HepG2 (cell line): ENCODE measurements around the gene RGS6. TPM values are rescaled to one million over a fixed set of nuclear protein-coding genes. Genes with fewer than 3 reads are reported as not detected.

Source experiments
- ATAC-seq: fragments of 200-7000 bp; cut with Tn5 transposase; 3 replicates; pipeline ENCODE4 v1.9.1; 2020; ENCODE audit warnings: mild to moderate bottlenecking, moderate library complexity
- BruUV-seq: library from RNA; stranded (reverse); fragments of 400-500 nt; replicated peaks from 2 replicates; lab custom pipeline; 2021; lab: Mats Ljungman, UMichigan
- CTCF ChIA-PET: fragments of 300-600 bp; formaldehyde crosslinking; extraction: SDS; loops from one replicate; lab custom pipeline; 2021; ENCODE audit warnings: low total read pairs, inconsistent platforms, low intra/inter-chr PET ratio; lab: Yijun Ruan, JAX
- POLR2A ChIA-PET: fragments of 350-600 bp; sonication (Branson Sonifier 250); formaldehyde crosslinking; loops from one replicate; lab custom pipeline; 2020; ENCODE audit warnings: antibody characterized with exemption, inconsistent platforms; lab: Yijun Ruan, JAX
- DNase-seq: peaks from one replicate; pipeline ENCODE4 v3.0.0-alpha.2; 2015; ENCODE audit warnings: low spot score
- FAIRE-seq: peaks from 3 replicates; lab custom pipeline; 2011; peaks lifted over from hg19 to GRCh38; lab: Jason Lieb, UNC
- H2AFZ ChIP-seq: one replicate; pipeline ENCODE4 v1.6.1; 2011; ENCODE audit warnings: low read length, inconsistent platforms
- H3K27ac ChIP-seq: fragments of 300-600 bp; 3 replicates; pipeline ENCODE4 v1.8.0; 2011; ENCODE audit warnings: mixed run types, mild to moderate bottlenecking, mixed read lengths, low read length, inconsistent platforms; ENCODE audit not compliant: insufficient read depth; ENCODE audit errors: extremely low read length
- H3K27me3 ChIP-seq, 2 experiments: fragments of 200-600 bp in 1 of 2; 2 replicates in 1 of 2; 3 replicates in 1 of 2; pipeline versions ENCODE4 v1.6.0 to v1.8.0; 2011; ENCODE audit warnings: low read length in 2 of 2, mild to moderate bottlenecking in 2 of 2, moderate library complexity in 2 of 2, inconsistent platforms in 1 of 2; ENCODE audit not compliant: insufficient read depth in 2 of 2, control insufficient read depth in 1 of 2
- H3K36me3 ChIP-seq, 2 experiments: fragments of 200-600 bp in 1 of 2; replicated peaks in 1 of 2; 2 replicates in 1 of 2; 3 replicates in 1 of 2; pipeline versions ENCODE4 v1.5.1 to v1.8.0; 2011; ENCODE audit warnings: low read length in 2 of 2, inconsistent platforms in 1 of 2; ENCODE audit not compliant: insufficient read depth in 2 of 2, control insufficient read depth in 1 of 2
- H3K4me1 ChIP-seq: 2 replicates; pipeline ENCODE4 v1.5.1; 2012; ENCODE audit warnings: low read length, inconsistent platforms; ENCODE audit not compliant: insufficient read depth
- H3K4me2 ChIP-seq: 2 replicates; pipeline ENCODE4 v1.6.0; 2011; ENCODE audit warnings: low read depth, low read length, inconsistent platforms
- H3K4me3 ChIP-seq, 3 experiments: fragments of 200-600 bp in 1 of 3; sonication (generic), shearing (Covaris generic) in 1 of 3; replicated peaks in 1 of 3; 2 replicates each; pipeline ENCODE4 v1.5.1; 2011 to 2016; ENCODE audit warnings: low read length in 3 of 3, inconsistent platforms in 2 of 3, low read depth in 2 of 3, mild to moderate bottlenecking in 2 of 3, control low read depth in 1 of 3, mixed read lengths in 1 of 3; ENCODE audit not compliant: insufficient read depth in 1 of 3
- H3K79me2 ChIP-seq: one replicate; pipeline ENCODE4 v1.6.1; 2011; ENCODE audit warnings: low read length, inconsistent platforms; ENCODE audit not compliant: insufficient read depth
- H3K9ac ChIP-seq: 2 replicates; pipeline ENCODE4 v1.6.0; 2011; ENCODE audit warnings: mild to moderate bottlenecking, low read depth, low read length, inconsistent platforms; ENCODE audit not compliant: insufficient read depth
- H3K9me3 ChIP-seq: 2 replicates; pipeline ENCODE4 v1.5.1; 2012; ENCODE audit warnings: mild to moderate bottlenecking, low read length
- H4K20me1 ChIP-seq: 2 replicates; pipeline ENCODE4 v1.6.0; 2011; ENCODE audit warnings: inconsistent platforms, mild to moderate bottlenecking, low read length, moderate library complexity; ENCODE audit not compliant: insufficient read depth
- POGZ ChIP-seq: sonication (generic); formaldehyde crosslinking; IDR thresholded peaks from 2 replicates; pipeline ENCODE4 v1.4.0; 2020; ENCODE audit warnings: mild to moderate bottlenecking, missing genetic modification reagents
- RFX3 ChIP-seq: IDR thresholded peaks from 2 replicates; pipeline ENCODE4 v1.6.1; 2016; ENCODE audit warnings: missing biosample characterization, missing genetic modification reagents
- STAT5B ChIP-seq: sonication (generic); formaldehyde crosslinking; IDR thresholded peaks from 2 replicates; pipeline ENCODE4 v1.4.0; 2020; ENCODE audit warnings: missing genetic modification reagents
- YY1 ChIP-seq: IDR thresholded peaks from 2 replicates; pipeline ENCODE4 v1.6.1; 2011; ENCODE audit warnings: low read length, low read depth, moderate library complexity, mild to moderate bottlenecking; ENCODE audit not compliant: insufficient read depth, insufficient replicate concordance
- ZFP36L2 ChIP-seq: sonication (generic); formaldehyde crosslinking; IDR thresholded peaks from 2 replicates; pipeline ENCODE4 v1.4.0; 2020; ENCODE audit warnings: missing genetic modification reagents
- ZMAT3 ChIP-seq: sonication (generic); formaldehyde crosslinking; conservative IDR thresholded peaks from 2 replicates; pipeline ENCODE4 v1.7.0; 2021; ENCODE audit warnings: missing genetic modification reagents
- ZNF234 ChIP-seq: sonication (generic); formaldehyde crosslinking; conservative IDR thresholded peaks from 2 replicates; pipeline ENCODE4 v1.5.1; 2020; ENCODE audit warnings: mild to moderate bottlenecking, missing genetic modification reagents
- ZNF747 ChIP-seq: sonication (generic); formaldehyde crosslinking; IDR thresholded peaks from 2 replicates; pipeline ENCODE4 v1.8.1; 2023; ENCODE audit warnings: missing genetic modification reagents, mild to moderate bottlenecking, borderline replicate concordance
- WGBS: methylation state at CpG from one replicate; pipeline ENCODE4 v1.1.6; 2017; ENCODE audit warnings: low lambda C conversion rate; 5-methylcytosine and 5-hydroxymethylcytosine counted together
- in situ Hi-C: cut with HindIII; loops from 2 replicates; pipeline ENCODE4 v1.10.0; 2017; ENCODE audit warnings: low pct_unique_long_range_greater_than_20kb; ENCODE audit not compliant: extremely low pct_ligation_motif_present
- intact Hi-C: fragments of 100-400 bp; cut with micrococcal nuclease; formaldehyde crosslinking; loops from one replicate; pipeline ENCODE4 v1.10.0; 2022; ENCODE audit not compliant: unreplicated experiment
- polyA plus RNA-seq, 8 experiments: library from polyadenylated mRNA; depleted of rRNA in 3 of 8; stranded (reverse) in 7 of 8; unstranded in 1 of 8; fragments of >200 nt; fragmentation: Illumina TruSeq in 4 of 8; extraction: Trizol in 4 of 8; gene quantifications; 2 replicates each; pipeline versions ENCODE4 v1.2.1 to v1.2.3, GENCODE V29; 2011 to 2016; ENCODE audit warnings: low read depth in 4 of 8, missing spikeins in 1 of 8, mixed read lengths in 1 of 8; ENCODE audit not compliant: insufficient read depth in 1 of 8
- total RNA-seq, 5 experiments: library from RNA; depleted of rRNA; stranded (reverse); fragments of >200 nt; fragmentation: Illumina TruSeq; extraction: Trizol; gene quantifications; 2 replicates each; pipeline ENCODE4 v1.2.3, GENCODE V29; 2016; ENCODE audit warnings: low read depth in 1 of 5
- TF ChIP-seq, protein P1 (sequence below): fragments of 450-650 bp; IDR thresholded peaks from 2 replicates; pipeline ENCODE4 v1.6.1; 2016
- TF ChIP-seq, protein P2 (sequence below): sonication (generic); formaldehyde crosslinking; IDR thresholded peaks from 2 replicates; pipeline ENCODE4 v1.4.0; 2020; ENCODE audit warnings: missing genetic modification reagents, low read depth, mild to moderate bottlenecking, borderline replicate concordance

Gene RGS6
- total and polyA plus RNA-seq, 2 of the 13 experiments (the other 11 are each of a cell fraction or from before 2014, with no cell fraction given), result not detected

DNA sequence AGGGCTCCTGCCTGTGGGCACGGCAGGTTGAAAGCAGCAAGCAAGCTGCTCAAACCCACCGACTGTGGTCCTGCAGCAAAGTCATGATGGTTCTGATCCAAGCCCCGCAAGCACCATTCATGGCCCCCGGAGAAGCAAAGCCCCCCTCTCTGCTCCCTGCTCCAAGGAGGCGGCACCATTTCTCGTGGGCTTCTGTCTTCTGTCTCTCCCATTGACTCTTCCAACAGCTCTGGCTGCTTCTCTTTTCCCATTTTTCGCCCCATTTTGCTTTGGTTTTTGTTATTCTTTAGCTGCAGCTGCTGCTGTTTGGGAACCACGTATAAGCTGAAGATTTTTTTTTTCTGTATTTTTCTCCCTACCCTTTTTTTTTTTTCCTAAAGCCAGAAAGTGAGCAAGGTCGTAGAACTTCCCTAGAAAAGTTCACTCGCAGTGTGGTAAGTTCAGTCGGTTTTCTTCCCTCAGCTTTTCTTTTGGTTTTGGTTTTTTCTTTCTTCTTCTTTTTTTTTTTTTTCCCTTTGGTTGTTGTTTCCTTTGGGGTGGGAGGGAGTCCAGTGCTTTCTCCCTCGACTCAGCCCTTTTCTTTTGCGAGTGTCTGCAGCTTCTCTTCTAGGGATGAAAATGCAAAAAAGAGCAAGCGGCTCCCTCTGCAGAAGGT, 607.6 kb downstream of the RGS6 start:
- ATAC-seq, result no peak
- TF ChIP-seq STAT5B (CRISPR knock-in tag) (no peak), ZFP36L2 (CRISPR knock-in tag) (no peak), POGZ (CRISPR knock-in tag) (no peak), ZNF747 (CRISPR knock-in tag) (no peak)
- TF ChIP-seq, protein P1, sequence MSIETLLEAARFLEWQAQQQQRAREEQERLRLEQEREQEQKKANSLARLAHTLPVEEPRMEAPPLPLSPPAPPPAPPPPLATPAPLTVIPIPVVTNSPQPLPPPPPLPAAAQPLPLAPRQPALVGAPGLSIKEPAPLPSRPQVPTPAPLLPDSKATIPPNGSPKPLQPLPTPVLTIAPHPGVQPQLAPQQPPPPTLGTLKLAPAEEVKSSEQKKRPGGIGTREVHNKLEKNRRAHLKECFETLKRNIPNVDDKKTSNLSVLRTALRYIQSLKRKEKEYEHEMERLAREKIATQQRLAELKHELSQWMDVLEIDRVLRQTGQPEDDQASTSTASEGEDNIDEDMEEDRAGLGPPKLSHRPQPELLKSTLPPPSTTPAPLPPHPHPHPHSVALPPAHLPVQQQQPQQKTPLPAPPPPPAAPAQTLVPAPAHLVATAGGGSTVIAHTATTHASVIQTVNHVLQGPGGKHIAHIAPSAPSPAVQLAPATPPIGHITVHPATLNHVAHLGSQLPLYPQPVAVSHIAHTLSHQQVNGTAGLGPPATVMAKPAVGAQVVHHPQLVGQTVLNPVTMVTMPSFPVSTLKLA, result no peak
- in situ Hi-C loops (no loop called here), intact Hi-C loops (no loop called here)
- Histone ChIP-seq H3K9me3 (no peaks in the 10 kb centered on the region), H3K79me2 (no peaks in the 10 kb centered on the region), H3K4me2 (no peak overlapping the region), H3K27ac (no peak overlapping the region), H3K4me3 (no peak overlapping the region), H3K9ac (no peak overlapping the region), H3K27me3 (peaks cover 6 to 35% of the 10 kb centered on the region in 2 experiments; a peak in 4 of 5 replicates), H4K20me1 (no peaks in the 10 kb centered on the region), H2AFZ (no peak overlapping the region), H3K36me3 (no peaks in the 10 kb centered on the region), H3K4me1 (no peaks in the 10 kb centered on the region)
- DNase-seq, result no peak
- CTCF ChIA-PET, result no interaction called here
- FAIRE-seq, result no peak
- 11% methylated on average over 13 of the region's 14 CpGs for WGBS
- POLR2A ChIA-PET, result no interaction called here
- BruUV-seq, result no TSS peak

DNA sequence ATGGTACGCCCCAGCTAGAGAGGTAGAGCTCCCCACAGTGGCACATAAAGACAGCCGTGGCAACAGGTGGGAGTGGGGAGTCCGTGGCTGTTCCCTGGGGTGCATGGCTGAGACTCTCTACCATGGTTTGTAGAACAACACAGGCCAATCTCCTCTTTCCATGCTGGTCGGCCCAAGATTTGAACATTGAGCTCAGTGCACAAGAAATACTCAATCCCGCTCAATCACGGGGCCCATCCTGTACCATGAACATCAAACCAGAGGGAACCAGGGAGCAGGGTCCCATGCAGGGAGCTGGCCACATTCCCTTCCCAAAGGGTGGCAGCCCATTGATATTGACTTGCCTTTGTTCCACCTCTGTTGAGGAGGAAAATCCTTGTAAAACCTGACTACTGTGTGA, 608.6 kb downstream of the RGS6 start:
- no peak for ATAC-seq
- no peaks in the 10 kb centered on the region for H3K79me2 ChIP-seq
- H3K4me2 ChIP-seq, result no peak overlapping the region
- no peak for FAIRE-seq
- H3K27me3 ChIP-seq, result peaks cover 8 to 46% of the 10 kb centered on the region in 2 experiments; a peak in 4 of 5 replicates
- no peaks in the 10 kb centered on the region for H3K9me3 ChIP-seq
- H3K27ac ChIP-seq, result no peak overlapping the region
- ChIA-PET CTCF (no interaction called here), POLR2A (no interaction called here)
- H3K4me1 ChIP-seq, result no peaks in the 10 kb centered on the region
- in situ Hi-C loops (no loop called here), intact Hi-C loops (no loop called here)
- no peaks in the 10 kb centered on the region for H4K20me1 ChIP-seq
- BruUV-seq, result no TSS peak
- H2AFZ ChIP-seq, result no peak overlapping the region
- no peak overlapping the region for H3K9ac ChIP-seq
- DNase-seq, result no peak
- no peak overlapping the region for H3K4me3 ChIP-seq
- no peak for TF ChIP-seq YY1
- no peak for TF ChIP-seq ZMAT3 (CRISPR knock-in tag)
- TF ChIP-seq, protein P2, sequence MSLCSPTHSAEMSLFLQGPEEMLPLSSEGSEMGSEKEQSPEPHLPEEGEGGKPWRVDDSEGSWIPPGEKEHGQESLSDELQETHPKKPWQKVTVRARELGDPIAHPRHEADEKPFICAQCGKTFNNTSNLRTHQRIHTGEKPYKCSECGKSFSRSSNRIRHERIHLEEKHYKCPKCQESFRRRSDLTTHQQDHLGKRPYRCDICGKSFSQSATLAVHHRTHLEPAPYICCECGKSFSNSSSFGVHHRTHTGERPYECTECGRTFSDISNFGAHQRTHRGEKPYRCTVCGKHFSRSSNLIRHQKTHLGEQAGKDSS, result no peak
- no peak for TF ChIP-seq RFX3
- no peak for TF ChIP-seq ZNF234 (CRISPR knock-in tag)
- no peaks in the 10 kb centered on the region for H3K36me3 ChIP-seq
- 43% methylated on average over 4 of the region's 6 CpGs for WGBS
